Colon (tissue), 2 donors: ENCODE measurements around the gene HIPK3.
"Not testable (repeated sequence)": the region's sequence is repeated elsewhere in the genome, so short reads cannot be mapped to it uniquely, and the experiment has no call there.

Source experiments
- FAIRE-seq: peaks from 2 replicates; lab custom pipeline; 2012; peaks lifted over from hg19 to GRCh38; lab: Jason Lieb, UNC
- donor health status: control.
- donor health status: control.

Gene HIPK3

DNA sequence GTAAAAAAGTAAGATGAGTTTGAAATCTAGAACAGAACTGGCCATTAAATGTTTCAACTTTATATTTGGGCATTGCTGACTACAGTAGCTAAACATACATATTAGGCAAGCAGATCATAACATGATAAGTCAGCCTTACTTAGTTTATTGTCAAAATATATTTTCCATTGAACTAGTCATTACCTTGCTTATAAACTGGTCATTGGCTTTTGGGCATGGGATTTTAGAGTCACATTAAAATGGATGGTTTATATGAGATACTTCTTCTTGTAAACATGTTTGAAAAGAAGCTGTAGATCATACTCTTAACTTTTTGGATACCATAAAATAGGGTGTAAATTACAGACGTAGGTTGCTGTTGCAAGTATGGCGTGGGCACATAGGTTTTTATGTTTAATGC lies 2.7 kb downstream of the HIPK3 start:
- FAIRE-seq: no peak

DNA sequence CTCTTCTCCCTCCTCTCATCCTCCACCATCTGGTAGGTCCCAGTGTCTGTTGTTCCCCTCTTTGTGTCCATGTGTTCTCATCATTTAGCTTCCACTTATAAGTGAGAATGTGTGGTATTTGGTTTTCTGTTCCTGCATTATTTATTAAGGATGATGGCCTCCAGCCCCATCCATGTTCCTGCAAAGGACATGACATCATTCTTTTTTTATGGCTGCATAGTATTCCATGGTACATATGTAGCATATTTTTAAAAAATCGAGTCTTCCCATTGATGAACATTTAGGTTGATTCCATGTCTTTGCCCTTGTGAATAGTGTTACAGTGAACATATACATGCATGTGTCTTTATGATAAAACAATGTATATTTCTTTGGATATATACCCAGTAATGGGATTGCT lies 4.2 kb downstream of the HIPK3 start:
- FAIRE-seq: not testable (repeated sequence)

GRCh38 chr11:33262011-33262645 lies 4.9 kb downstream of the HIPK3 start:
- no peak for FAIRE-seq

GRCh38 chr11:33263549-33263948 lies 6.4 kb downstream of the HIPK3 start:
- FAIRE-seq: no peak

DNA sequence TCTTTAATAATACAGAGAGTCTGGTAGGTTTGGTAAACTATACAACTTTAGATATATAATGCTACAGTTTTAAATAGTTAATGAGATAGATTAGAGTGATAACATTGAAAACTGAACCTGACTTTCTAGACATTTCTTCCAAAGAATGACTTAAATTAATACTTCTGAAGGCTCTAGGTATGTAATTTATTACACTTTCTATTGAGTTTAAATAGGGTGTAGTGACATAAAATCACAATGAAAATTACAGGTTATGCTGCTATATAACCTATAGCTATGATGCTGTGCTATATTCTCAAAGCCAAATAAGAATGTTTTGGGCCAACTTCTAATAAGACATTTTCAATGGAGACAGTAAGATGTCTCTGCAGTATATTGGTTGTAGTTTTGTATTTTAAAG lies 7.7 kb downstream of the HIPK3 start:
- no peak for FAIRE-seq

- FAIRE-seq: no peak
Observed at GRCh38 chr11:33266393-33267215, 9.4 kb downstream of the HIPK3 start.

- FAIRE-seq: no peak
Observed at GRCh38 chr11:33268945-33269540, 11.9 kb downstream of the HIPK3 start.

DNA sequence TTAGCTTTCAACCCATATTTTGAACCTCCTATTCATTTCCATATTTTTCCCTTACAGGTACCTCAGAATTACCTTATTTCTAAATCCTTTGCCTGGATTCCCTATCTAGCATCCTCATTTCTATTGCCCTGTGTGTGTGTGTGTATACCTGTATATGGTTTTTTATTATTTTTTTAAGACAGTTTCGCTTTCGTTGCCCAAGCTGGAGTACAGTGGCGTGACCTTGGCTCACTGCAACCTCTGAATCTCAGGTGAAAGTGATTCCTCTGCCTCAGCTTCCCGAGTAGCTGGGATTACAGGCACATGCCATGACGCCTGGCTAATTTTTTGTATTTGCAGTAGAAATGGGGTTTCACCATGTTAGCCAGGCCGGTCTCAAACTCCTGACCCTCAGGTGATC lies 12.6 kb downstream of the HIPK3 start:
- FAIRE-seq: no peak

DNA sequence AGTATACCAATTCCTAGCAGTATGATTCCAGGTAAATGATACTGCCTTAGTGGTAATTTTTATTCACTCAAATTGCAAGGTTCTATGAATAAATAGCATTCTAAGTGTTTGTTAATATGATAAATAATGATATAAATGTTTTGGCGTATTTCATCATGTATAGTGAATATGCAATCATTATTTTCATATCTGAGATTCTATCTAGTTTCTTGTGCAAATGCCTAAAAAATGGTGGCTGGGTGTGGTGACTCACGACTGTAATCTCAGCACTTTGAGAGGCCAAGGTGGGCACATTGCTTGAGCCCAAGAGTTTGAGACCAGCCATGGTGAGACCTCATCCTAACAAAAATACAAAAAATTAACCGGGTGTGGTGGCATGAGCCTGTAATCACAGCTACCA lies 13.9 kb downstream of the HIPK3 start:
- no peak for FAIRE-seq

DNA sequence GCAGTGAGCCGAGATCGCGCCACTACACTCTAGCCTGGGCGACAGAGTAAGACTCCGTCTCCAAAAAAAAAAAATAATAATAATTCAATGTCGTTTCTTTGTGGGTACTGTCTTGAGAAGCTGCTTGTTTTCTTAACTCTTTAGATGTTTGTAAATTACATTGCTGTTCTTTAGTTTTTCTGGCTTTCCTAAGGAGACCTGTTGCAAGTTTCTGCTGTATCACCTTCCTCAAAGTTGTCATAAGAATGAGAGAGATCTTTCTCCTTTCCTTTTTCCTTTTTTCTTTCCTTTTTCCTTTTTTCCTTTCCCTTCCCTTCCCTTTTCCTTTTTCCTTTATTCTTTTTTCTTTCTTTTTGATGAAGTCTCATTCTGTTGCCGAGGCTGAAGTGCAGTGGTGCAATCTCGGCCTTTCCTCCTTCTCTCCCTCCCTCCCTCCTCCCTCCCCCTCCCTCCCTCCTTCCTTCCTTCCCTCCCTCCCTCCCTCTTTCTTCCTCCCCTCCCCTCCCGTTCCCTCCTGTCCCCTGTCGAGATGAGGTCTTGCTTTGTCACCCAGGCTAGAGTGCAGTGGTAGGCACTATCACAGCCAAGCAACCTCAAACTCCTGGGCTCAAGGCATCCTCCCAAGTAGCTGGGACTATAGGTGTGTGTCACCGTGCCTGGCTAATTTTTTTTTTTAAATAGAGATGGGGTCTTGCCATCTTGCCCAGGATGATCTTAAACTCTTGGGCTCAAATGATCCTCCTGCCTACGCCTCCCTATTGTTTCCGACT lies 15.3 kb downstream of the HIPK3 start:
- FAIRE-seq: no peak

GRCh38 chr11:33273656-33274055 lies 16.5 kb downstream of the HIPK3 start:
- FAIRE-seq: no peak

GRCh38 chr11:33280411-33280810 lies 23.2 kb downstream of the HIPK3 start:
- FAIRE-seq: no peak

DNA sequence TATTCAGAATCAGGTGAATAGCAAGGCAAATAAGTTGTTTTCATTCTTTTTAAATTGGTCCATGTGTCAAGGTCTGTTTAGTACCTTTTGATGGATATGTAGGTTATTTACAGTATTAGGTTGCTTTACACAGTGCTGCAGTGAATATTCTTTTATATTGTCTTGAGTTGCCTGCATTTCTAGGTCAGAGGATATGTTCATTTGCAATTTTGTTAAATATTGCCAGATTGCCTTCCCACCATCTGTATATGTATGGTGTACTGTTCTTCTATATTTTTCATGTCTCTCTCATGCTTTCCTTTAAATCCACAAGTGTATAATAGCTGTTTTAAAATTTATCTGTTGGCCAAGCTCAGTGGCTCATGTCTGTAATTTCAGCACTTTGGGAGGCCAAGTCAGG lies 24.6 kb downstream of the HIPK3 start:
- no peak for FAIRE-seq

DNA sequence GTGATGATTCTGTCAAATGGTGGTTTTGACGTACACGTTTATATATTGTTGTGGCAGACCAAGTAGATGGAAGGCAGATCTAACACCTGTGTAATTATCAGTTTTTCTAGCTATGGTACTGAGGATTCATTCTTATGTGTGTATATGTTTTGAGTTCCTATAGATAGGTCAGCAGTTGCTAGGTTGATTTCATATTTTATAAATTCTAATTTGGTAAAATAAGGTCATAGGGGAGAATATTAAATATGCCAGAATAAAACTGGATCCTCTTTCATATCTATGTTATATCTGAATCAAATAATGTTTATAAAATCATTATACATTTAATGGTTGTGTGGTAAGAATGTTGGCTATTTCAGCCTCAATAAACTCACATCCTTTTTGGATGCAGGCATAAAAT lies 27.6 kb downstream of the HIPK3 start:
- no peak for FAIRE-seq

GRCh38 chr11:33290319-33290718 lies 33.1 kb downstream of the HIPK3 start:
- FAIRE-seq: no peak

- no peak for FAIRE-seq
Observed at GRCh38 chr11:33291004-33291777, 34.0 kb downstream of the HIPK3 start.

GRCh38 chr11:33292311-33292710 lies 35.1 kb downstream of the HIPK3 start:
- no peak for FAIRE-seq

GRCh38 chr11:33294224-33294623 lies 37.0 kb downstream of the HIPK3 start:
- no peak for FAIRE-seq

GRCh38 chr11:33294797-33295196 lies 37.6 kb downstream of the HIPK3 start:
- FAIRE-seq: no peak

- no peak for FAIRE-seq
Observed at GRCh38 chr11:33296695-33297094, 39.5 kb downstream of the HIPK3 start.

- no peak for FAIRE-seq
Observed at GRCh38 chr11:33303541-33303940, 46.4 kb downstream of the HIPK3 start.

DNA sequence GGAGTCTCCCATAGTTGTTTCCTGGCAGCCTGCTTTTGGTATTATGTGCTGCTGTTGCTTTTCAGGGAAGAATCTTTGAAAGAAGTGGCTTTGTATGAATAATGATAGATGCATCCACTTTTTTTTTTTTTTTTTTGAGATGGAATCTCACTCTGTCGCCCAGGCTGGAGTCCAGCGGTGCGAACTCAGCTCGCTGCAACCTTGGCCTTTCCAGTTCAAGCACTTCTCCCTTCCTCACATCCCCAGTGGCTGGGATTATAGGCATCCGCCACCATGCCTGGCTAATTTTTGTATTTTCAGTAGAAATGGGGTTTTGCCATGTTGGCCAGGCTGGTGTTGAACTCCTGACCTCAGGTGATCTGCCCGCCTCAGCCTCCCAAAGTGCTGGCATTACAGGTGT lies 49.6 kb downstream of the HIPK3 start:
- FAIRE-seq: not testable (repeated sequence)
